CD4-positive, alpha-beta T cell treated with Interleukin-21 for 1 hour (primary cell): ENCODE measurements around the gene MAPK4.
"Not testable (repeated sequence)": the region's sequence is repeated elsewhere in the genome, so short reads cannot be mapped to it uniquely, and the experiment has no call there.

Experiments used
- DNase-seq: peaks from one replicate; pipeline ENCODE4 v3.0.0-alpha.2; 2020

MAPK4 gene

DNA sequence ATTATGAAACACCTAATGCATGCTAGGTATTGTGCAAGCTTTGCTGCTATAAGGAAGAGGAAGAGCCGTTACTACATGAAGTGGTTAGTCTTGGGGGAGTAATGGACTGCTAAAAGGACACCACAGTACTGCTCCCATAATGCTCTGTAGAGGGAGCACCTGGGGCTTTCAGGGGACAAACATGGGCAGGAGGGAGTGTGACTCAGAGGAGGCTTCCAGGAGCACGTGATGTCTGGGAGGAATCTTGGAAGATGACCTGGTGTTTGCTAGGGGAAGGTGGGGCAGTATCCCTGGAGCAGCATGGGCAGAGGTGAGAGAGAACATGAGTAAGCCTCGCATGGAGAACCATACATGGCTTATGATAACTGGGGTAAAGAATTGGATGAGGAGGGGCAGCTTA lies 18.8 kb downstream of the MAPK4 start:
- DNase-seq, result no peak

DNA sequence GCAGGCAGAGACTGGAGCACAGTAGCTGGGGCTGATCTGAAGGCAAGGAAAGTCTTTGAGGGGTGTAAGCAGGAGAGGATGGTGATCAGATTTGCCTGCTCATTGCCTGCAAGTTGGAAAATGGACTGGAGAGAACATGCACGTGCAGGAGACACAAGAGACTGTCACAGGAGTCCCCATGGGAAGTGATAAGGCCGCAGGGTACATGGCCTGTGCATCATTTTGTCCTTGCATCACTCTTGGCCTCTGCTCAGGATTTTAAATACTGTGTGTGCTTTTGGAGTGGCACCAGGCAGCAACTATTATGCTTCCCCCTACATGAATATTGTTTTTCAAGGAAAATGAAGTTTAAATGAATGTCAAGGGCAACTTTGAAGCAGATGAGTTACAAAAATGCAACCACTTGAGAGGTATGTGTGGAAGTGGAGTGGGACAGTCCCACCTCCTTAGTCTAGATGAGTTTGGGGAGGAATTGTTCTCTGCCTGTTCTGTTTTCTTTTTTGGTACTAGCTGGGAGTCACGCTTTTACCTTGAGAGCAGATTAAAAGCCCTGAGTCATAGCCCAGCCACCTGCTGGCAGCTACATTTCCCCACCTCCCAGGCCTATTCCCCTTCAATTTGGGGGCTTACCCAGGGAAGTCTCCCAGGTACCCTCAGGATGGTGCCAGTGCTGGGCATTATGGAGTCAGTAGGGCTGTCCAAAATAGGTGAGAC lies 19.3 kb downstream of the MAPK4 start:
- DNase-seq, result no peak

DNA sequence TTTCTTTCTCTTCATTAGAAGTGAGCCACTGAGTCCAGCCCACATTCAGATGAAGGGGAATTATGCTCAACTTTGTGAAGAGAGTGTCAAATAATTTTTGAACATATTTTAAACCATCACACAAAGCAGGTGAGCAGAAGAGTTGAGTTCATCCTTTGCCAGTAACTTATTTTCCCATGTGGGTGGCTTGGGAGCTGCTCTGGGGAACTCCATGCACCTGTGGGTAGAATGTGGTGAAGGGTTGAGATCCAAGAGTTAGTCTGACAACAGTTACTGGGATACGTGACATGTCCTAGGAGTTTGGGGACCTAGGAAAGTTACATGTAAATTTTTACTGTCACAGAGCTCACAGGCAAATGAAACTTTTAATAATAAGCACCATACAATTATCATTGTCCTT lies 21.6 kb downstream of the MAPK4 start:
- no peak for DNase-seq

- no peak for DNase-seq
Measured at GRCh38 chr18:50582500-50582899, 22.6 kb downstream of the MAPK4 start.

DNA sequence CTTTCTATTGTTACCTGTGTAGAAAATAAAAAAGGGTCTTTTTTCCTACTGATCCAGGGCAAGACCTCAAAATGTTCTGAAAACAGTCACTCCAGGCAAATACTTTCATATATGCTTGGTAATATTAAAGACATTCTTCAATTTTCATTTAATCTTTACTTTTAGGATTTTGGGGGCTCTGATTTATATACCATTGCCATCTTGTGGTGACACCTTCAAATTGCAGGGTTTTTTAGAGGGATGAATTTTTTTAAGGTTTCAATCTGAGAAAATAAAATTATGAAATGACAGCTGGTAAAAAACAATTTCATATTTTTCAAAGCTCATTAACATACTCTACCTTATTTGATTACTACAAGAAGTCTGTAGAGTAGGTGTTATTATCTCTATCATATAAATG lies 26.8 kb downstream of the MAPK4 start:
- DNase-seq, result no peak

- DNase-seq, result no peak
Measured at GRCh38 chr18:50590593-50590992, 30.7 kb downstream of the MAPK4 start.

DNA sequence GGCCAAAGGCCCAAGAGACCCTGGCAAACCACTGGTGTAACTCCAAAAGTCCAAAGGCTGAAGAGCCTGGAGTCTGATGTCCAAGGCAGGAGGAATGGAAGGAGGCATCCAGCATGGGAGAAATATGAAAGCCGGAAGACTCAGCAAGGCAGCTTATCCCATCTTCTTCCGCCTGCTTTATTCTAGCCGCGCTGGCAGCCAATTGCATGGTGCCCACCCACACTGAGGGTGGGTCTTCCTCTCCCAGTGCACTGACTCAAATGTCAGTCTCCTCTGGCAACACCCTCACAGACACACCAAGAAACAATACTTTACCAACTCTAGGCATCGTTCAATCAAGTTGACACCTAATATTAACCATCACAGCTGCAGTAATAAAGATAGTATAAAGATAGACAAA lies 34.1 kb downstream of the MAPK4 start:
- DNase-seq, result no peak

GRCh38 chr18:50594942-50595341 lies 35.1 kb downstream of the MAPK4 start:
- no peak for DNase-seq

DNA sequence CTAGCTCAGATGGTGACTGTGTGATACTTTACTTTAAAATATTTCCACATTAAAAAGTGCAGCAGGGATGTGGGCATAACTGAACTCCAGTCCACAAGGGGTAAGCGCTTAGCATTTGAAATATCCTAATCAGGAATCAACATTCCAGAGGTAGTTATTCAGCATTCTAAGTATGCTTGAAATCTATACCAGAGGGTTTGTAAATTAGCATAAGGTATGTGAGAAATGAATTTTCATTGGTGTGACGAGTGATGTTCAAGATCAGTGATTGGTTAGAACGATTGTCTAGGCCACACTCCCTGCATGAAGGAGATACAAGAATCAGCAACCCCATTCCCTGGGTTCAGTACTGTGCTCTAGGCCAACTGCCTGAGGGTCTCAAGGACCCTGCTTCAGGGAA lies 42.6 kb downstream of the MAPK4 start:
- DNase-seq, result no peak

DNA sequence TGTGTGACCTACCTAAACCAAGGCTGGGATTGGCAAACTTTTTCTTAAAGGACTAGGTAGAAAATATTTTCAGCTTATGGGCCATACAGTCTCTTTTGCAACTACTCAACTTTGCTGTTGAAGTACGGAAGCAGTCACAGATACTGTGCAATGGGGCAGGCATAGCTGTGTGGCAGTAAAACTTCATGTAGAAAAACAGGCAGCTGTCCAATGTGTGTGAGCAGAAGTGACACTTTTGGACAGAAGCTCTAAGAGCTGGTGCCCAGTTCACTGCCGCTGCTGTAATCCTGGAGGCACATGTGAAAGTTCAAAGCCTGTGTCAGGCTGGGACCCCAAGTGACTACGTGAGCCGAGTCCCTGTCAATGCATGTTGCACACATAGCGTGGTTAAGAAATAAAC lies 46.7 kb downstream of the MAPK4 start:
- DNase-seq, result no peak

DNA sequence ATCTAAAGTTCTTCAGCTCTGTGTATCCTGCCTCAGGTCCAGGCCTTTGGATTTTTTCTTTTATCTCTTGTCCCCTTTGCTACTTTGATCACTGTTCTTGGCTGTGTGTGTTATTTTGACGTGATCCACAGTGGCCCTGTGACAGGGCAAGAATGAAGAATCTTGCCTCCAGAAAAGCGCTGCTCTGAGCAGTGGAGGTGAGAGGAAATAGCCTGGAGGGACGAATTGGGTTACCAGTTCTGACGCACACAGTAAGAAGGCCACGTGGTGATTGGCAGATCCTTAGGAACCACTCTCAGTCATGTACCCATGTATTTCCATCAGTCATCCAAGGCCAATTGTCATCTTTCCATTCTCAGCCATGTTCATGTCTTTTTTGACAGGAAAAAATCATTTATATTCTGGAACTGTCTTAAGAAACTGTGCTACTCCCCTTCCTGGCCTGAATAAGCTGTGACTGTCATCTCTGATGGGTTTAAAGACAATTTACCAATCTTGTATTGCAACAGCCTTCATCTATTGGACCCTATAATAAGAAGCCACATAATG lies 47.6 kb downstream of the MAPK4 start:
- no peak for DNase-seq

DNA sequence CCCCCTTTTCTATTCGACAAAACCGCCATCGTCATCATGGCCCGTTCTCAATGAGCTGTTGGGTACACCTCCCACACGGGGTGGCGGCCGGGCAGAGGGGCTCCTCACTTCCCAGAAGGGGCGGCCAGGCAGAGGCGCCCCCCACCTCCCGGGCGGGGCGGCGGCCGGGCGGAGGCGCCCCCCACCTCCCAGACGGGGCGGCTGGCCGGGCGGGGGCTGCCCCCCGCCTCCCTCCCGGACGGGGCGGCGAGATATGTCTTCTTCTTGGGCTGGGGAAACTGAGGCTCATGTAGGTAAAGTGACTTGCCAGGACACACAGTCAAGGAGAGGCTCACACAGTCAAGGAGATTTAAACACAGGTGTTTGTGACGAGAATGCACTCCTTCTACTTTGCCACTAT lies 49.3 kb downstream of the MAPK4 start:
- DNase-seq, result not testable (repeated sequence)

DNA sequence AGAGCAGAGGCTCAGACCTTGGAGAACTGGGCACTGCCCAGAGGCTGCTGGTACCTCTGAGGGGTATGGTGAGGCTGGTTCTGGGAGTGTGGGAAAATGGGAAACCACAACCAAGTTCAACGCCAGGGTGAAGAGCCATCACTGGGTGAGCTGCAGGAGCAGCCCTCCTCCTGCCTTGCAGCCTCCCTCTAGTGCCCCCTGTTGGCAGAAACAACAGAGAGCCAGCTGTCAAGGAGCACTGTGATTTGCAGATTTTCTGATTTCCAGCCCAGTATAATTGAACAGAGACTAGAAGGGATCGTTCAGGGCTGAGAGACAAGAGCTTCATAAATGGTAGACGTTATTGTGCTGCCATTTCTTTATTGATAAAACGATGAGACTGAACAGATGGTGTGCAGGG lies 50.5 kb downstream of the MAPK4 start:
- no peak for DNase-seq

GRCh38 chr18:50611529-50611941 lies 51.6 kb downstream of the MAPK4 start:
- no peak for DNase-seq

GRCh38 chr18:50614838-50615237 lies 55.0 kb downstream of the MAPK4 start:
- DNase-seq, result no peak

DNA sequence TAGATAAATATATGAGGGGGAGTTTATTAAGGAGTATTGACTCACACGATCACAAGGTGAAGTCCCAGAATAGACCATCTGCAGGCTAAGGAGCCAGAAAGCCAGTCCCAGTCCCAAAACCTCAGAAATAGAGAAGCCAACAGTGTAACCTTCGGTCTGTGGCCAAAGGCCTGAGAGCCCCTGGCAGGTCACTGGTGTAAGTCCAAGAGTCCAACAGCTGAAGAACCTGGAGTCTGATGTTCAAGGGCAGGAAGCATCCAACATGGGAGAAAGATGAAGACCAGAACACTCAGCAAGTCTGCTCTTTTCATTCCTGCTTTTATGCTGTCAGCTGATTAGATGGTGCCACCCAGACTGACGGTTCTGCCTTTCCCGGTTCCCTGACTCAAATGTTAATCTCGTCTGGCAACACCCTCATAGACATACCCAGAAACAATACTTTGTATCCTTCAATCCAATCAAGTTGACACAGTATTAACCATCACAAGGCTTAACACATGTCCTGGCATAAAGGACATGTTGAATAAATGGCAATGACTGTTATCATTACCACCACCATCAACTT lies 56.7 kb downstream of the MAPK4 start:
- no peak for DNase-seq

DNA sequence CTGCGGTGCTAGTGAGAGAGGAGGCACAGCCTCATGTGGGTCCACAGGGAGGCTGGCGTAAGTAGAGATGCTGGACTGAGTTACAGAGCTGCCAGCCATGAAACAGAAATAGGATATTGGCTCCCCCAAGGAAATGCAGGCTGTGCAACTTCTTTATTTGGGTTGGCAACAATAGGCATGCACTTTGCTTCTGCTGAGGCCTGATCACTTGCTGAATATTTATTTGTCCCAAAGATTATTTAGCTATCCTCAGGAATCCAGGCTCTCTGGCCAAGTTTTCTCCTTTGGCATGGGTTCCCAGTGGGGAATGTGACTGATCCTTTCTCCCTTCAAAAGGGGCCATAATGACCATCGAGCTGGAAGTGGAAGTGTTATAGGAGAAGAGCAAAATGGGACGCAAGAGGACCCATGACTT lies 60.0 kb downstream of the MAPK4 start:
- DNase-seq, result no peak

GRCh38 chr18:50620319-50620718 lies 60.4 kb downstream of the MAPK4 start:
- DNase-seq, result no peak

- no peak for DNase-seq
Measured at GRCh38 chr18:50621366-50621765, 61.5 kb downstream of the MAPK4 start.

DNA sequence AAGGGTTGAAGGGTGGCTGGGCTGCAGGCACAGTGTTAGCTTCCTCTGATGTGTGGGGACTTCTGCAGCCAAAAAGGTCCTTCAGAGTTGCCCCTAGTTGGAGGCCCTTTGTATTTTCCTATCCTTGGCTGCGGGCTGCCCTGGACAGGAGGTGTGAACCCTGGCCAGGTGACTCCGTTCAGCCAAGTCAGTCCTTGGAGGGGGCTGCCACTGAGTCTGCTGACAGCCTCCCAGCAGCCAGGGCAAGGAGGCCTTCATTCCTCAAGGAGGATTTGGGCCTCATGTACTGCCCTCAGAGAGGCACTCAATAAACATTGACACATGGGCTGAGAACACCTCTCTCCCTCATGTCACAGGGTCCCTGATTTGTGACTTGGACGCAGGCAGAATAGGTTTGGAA lies 62.4 kb downstream of the MAPK4 start:
- no peak for DNase-seq

GRCh38 chr18:50622865-50623393 lies 63.0 kb downstream of the MAPK4 start:
- DNase-seq, result no peak

- DNase-seq, result no peak
Measured at GRCh38 chr18:50623694-50624352, 63.9 kb downstream of the MAPK4 start.

- DNase-seq, result no peak
Measured at GRCh38 chr18:50624981-50625380, 65.1 kb downstream of the MAPK4 start.

DNA sequence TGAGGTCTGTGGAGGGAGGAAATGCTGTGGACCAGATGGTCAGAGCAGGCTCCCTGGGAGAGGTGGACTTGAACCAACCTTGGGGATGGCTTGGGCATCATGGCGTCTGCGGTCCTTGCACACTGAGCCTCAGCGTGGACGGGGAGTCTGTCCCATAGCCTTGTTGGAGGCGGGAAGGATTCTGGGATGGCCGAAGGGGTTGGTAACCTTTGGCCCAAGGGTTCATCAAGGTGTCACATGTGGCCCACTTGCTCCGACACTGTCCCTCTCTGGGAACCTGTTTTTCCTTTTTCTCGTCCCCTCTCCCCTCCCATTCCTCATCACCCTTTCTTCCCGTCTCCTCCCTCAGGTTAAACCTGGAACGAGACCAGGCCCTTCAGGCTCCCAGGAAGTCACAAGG lies 66.4 kb downstream of the MAPK4 start:
- no peak for DNase-seq
